ENCODE results near the gene ARHGEF28. TPM values are rescaled to one million over a fixed set of nuclear protein-coding genes. Genes with fewer than 3 reads are reported as not detected.

Gene ARHGEF28
- total and polyA plus RNA-seq, 12 donors = 0.62 to 3.4 (median 1.5) TPM

- no peak for TF ChIP-seq CTCF (IDR thresholded peaks at IDR 0.05)
- Histone ChIP-seq H3K9me3 (peaks cover 0 to 22% (median 9%) of the 10 kb centered on the region in 11 donors), H3K4me1 (no peaks in the 10 kb centered on the region), H3K36me3 (no peaks in the 10 kb centered on the region), H3K27me3 (no peaks in the 10 kb centered on the region), H3K27ac (no peak overlapping the region), H3K4me3 (no peak overlapping the region)
- intact Hi-C loops (cut with DNase I) = no loop called here
- no peak for ATAC-seq
- no peak for DNase-seq
Observed at GRCh38 chr5:73705364-73705763, 79.4 kb downstream of the ARHGEF28 start.

- no peak for TF ChIP-seq CTCF (IDR thresholded peaks at IDR 0.05)
- Histone ChIP-seq H3K27me3 (no peaks in the 10 kb centered on the region), H3K4me1 (no peaks in the 10 kb centered on the region), H3K4me3 (no peak overlapping the region), H3K27ac (no peak overlapping the region), H3K9me3 (peaks cover 0 to 31% (median 10%) of the 10 kb centered on the region in 11 donors), H3K36me3 (no peaks in the 10 kb centered on the region)
- no peak for DNase-seq
- intact Hi-C loops (cut with DNase I) = no loop called here
- no peak for ATAC-seq
- WGBS, 2 donors = 64 to 72% methylated on average over 5 of the region's 5 CpGs
Observed at GRCh38 chr5:73706963-73707362, 81.0 kb downstream of the ARHGEF28 start.

GRCh38 chr5:73709536-73710129, 83.6 kb downstream of the ARHGEF28 start:
- WGBS, 2 donors = 88 to 96% methylated on average over 5 of the region's 5 CpGs
- intact Hi-C loops (cut with DNase I) = no loop called here
- TF ChIP-seq CTCF (IDR thresholded peaks at IDR 0.05) = no peak
- Histone ChIP-seq H3K4me3 (no peak overlapping the region), H3K36me3 (no peaks in the 10 kb centered on the region), H3K27ac (no peak overlapping the region), H3K4me1 (peaks cover 0 to 5% (median 0%) of the 10 kb centered on the region in 9 donors), H3K27me3 (peaks cover 0 to 7% (median 0%) of the 10 kb centered on the region in 7 donors), H3K9me3 (peaks cover 0 to 31% (median 10%) of the 10 kb centered on the region in 11 donors)
- DNase-seq (no peak), ATAC-seq (no peak)

- H3K27me3 ChIP-seq = peaks cover 0 to 17% (median 0%) of the 10 kb centered on the region in 7 donors
- no peak overlapping the region for H3K4me3 ChIP-seq
- 98 to 99% methylated on average over 3 of the region's 3 CpGs for WGBS, 2 donors
- intact Hi-C loops (cut with DNase I) = no loop called here
- H3K9me3 ChIP-seq = peaks cover 0 to 2% (median 0%) of the 10 kb centered on the region in 11 donors
- H3K27ac ChIP-seq = no peak overlapping the region
- TF ChIP-seq CTCF (IDR thresholded peaks at IDR 0.05) = no peak
- peaks cover 0 to 16% (median 0%) of the 10 kb centered on the region in 9 donors for H3K4me1 ChIP-seq
- ATAC-seq (no peak), DNase-seq (no peak)
- H3K36me3 ChIP-seq = no peaks in the 10 kb centered on the region
Observed at GRCh38 chr5:73716284-73716808, 90.3 kb downstream of the ARHGEF28 start.
